Activated T-cell treated with anti-CD3 and anti-CD28 coated beads for 48 hours (primary cell): ENCODE results near the gene MEX3A.
A peak's percentile ranks its signal among the peaks of the same experiment; 100 is the strongest.
"Not testable (repeated sequence)": the region's sequence is repeated elsewhere in the genome, so short reads cannot be mapped to it uniquely, and the experiment has no call there.

ENCODE experiments used
- DNase-seq: peaks from one replicate; pipeline ENCODE4 v3.0.0-alpha.2; 2020; ENCODE audit warnings: low read depth

The MEX3A gene

GRCh38 chr1:156082309-156083091 lies at the start of gene MEX3A:
Gene MEX3A (minus strand): TSS chr1:156082465. CDS start chr1:156081998, 467 bp downstream.
- DNase-seq: peak; percentile 52

GRCh38 chr1:156130578-156130942 lies 48.3 kb upstream of the MEX3A start:
- DNase-seq: no peak

- DNase-seq: peak; percentile 78
Measured at GRCh38 chr1:156129687-156130577, 47.7 kb upstream of the MEX3A start.

- DNase-seq: no peak
Measured at GRCh38 chr1:156128654-156129597, 46.7 kb upstream of the MEX3A start.

GRCh38 chr1:156128308-156128653 lies 46.0 kb upstream of the MEX3A start:
- no peak for DNase-seq

GRCh38 chr1:156126630-156127534 lies 44.6 kb upstream of the MEX3A start:
- peak; percentile 80 for DNase-seq

- peak; percentile 62 for DNase-seq
Measured at GRCh38 chr1:156126043-156126629, 43.9 kb upstream of the MEX3A start.

GRCh38 chr1:156125544-156125943 lies 43.3 kb upstream of the MEX3A start:
- not testable (repeated sequence) for DNase-seq

- DNase-seq: no peak
Measured at GRCh38 chr1:156124557-156125483, 42.6 kb upstream of the MEX3A start.

GRCh38 chr1:156123356-156124196 lies 41.3 kb upstream of the MEX3A start:
- DNase-seq: peak; percentile 60

GRCh38 chr1:156122519-156123355 lies 40.5 kb upstream of the MEX3A start:
- DNase-seq: no peak

- no peak for DNase-seq
Measured at GRCh38 chr1:156122086-156122485, 39.8 kb upstream of the MEX3A start.

GRCh38 chr1:156121457-156121856 lies 39.2 kb upstream of the MEX3A start:
- DNase-seq: no peak

- not testable (repeated sequence) for DNase-seq
Measured at GRCh38 chr1:156121005-156121404, 38.7 kb upstream of the MEX3A start.

GRCh38 chr1:156120318-156120717 lies 38.1 kb upstream of the MEX3A start:
- no peak for DNase-seq

- DNase-seq: no peak
Measured at GRCh38 chr1:156119503-156120209, 37.4 kb upstream of the MEX3A start.
